MV-4-11 (cell line): ENCODE measurements around the gene COLGALT1.
"Not testable (repeated sequence)": the region's sequence is repeated elsewhere in the genome, so short reads cannot be mapped to it uniquely, and the experiment has no call there.

Experiments
- DNase-seq: peaks from one replicate; lab custom pipeline; 2025; lab: John Stamatoyannopoulos, UW

COLGALT1 gene

GRCh38 chr19:17532557-17532956 lies 22.9 kb upstream of the COLGALT1 start:
- DNase-seq, result no peak

- no peak for DNase-seq
Measured at GRCh38 chr19:17534767-17535166, 20.7 kb upstream of the COLGALT1 start.

DNA sequence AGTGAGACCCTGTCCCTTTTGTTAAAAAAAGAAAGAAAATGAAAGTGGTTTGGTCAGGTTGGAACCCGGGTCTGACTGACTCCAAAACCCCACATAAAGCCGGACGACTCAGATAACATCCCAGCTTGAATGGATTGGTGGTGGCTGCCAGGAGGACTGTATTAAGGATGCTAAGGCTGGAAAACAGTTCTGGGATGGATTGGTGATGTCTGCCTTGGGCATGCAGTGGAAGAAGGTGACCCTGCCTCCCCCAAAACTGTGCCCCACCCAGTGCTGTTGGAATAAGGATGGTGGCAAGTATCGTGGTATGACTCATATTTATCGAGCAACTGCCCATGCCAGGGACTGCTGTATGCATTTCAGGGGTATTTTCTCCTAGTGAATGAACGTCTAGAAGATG lies 18.5 kb upstream of the COLGALT1 start:
- DNase-seq, result no peak

GRCh38 chr19:17538684-17539237 lies 16.7 kb upstream of the COLGALT1 start:
- DNase-seq, result peak; percentile 48

DNA sequence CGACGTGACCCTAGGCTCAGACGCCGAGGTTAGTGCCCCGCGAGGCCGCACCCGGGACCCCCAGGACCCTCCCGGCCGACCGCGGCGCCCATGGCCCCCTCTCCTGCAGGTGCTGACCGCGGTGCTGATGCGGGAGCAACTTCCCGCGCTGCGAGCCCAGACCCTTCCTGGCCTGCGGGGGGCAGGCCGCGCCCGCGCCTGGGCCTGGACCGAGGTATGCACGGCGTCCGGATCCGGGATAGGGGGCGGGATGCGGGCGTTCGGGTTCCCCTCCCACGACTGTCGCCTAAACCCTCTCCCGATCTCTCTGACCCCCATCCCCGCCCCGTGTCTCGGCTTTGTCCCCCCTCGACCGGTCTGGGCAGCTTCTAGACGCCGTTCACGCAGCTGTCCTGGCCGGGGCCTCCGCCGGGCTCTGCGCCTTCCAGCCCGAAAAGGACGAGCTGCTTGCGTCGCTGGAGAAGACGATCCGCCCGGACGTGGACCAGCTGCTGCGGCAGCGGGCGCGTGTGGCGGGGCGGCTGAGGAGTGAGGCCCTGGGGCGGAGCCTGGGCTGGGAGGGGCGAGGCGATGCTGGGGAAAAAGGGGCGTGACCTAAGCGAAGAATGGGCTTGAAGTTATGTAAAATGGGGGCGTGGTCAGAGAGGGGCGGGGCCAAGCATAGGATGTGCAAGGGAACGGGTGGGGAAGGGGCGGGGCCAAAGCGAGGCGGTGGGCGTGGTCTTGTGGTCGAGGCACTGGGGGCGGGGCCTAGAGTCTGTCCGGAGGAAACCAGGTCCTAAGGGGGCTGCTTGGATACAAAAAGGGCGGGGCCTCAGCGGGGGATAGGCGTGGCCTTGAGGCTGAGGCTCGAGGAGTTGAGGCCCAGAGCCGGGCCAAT lies 16.0 kb upstream of the COLGALT1 start:
- peak; percentile 98 for DNase-seq

GRCh38 chr19:17540174-17540573 lies 15.3 kb upstream of the COLGALT1 start:
- no peak for DNase-seq

- DNase-seq, result no peak
Measured at GRCh38 chr19:17541184-17541759, 14.2 kb upstream of the COLGALT1 start.

DNA sequence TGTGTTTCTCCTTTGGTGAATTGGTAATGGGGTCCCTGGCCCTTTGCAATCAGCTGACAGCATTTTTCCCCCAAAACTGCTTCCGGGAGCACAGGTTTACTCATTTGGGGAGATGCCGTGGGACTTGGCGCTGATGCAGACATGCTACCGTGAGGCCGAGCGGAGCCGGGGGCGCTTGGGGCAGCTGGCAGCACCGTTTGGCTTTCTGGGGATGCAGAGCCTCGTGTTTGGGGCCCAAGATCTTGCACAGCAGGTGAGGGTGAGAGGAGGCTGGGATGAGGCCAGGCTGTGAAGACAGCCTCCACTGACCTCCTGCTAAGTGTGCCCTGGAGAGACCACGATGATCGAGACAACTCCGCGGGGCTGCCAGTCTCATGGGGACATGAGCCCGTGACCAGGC lies 13.4 kb upstream of the COLGALT1 start:
- DNase-seq, result no peak

- no peak for DNase-seq
Measured at GRCh38 chr19:17542793-17543582, 12.5 kb upstream of the COLGALT1 start.

DNA sequence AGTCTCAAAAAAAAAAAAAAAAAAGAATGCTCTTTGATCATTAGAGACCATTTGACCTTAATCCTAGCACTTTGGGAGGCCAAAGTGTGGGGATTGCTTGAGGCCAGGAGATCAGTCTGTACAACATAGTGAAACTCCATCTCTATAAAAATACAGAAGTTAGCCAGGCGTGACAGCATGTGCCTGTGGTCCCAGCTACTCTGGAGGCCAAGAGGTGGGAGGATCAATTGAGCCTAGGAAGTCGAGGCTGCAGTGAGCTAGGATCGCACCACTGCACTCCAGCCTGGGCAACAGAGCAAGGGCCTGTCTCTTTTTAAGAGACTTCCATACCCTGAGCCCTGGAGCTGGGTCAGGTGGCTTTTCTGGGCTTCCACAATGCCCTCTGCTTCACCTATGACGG lies 11.5 kb upstream of the COLGALT1 start:
- DNase-seq, result peak; percentile 86

GRCh38 chr19:17544418-17544817 lies 11.0 kb upstream of the COLGALT1 start:
- no peak for DNase-seq

DNA sequence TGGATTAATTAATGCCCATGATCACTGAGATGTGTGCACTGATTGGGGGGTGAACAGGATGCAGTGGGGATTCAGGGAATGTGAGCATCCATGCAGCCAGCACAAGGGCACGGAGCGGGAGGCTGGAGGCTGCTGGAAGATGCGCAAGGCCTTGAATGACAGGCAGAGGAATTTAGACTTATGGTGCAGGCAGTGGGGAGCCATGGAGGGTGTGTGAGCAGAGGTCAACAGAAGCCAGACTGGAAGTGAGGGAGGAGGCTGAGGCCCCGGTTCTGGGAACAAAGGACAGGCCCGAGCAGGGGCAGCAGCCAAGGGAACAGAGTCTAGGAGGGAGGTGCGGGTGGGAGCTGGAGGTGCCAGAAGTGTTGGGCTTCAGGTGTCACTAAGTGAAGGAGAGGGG lies 7.3 kb upstream of the COLGALT1 start:
- no peak for DNase-seq

GRCh38 chr19:17549085-17549740 lies 6.2 kb upstream of the COLGALT1 start:
- peak; percentile 73 for DNase-seq

GRCh38 chr19:17550076-17550667 lies 5.3 kb upstream of the COLGALT1 start:
- no peak for DNase-seq

GRCh38 chr19:17552735-17553134 lies 2.7 kb upstream of the COLGALT1 start:
- not testable (repeated sequence) for DNase-seq

DNA sequence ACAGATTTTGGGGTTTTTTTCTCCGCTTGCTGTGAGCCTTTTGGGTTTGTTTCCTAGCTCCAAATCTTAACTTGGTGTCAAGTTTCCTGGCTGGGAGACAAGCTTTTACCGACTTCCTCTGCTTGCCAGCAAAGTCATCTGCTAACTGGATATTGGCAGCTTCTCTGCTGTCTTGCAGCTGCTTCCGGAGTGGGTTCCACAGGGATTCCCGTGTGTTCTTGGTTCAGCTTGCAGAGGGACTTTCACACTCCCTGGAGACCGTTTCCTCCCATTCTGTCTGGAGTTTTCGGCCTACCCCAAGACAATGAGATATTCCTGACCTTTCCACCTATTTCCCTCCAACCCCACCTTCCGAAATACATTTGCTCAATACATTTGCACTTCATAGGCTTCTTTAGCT lies 2.2 kb upstream of the COLGALT1 start:
- DNase-seq, result peak; percentile 86

DNA sequence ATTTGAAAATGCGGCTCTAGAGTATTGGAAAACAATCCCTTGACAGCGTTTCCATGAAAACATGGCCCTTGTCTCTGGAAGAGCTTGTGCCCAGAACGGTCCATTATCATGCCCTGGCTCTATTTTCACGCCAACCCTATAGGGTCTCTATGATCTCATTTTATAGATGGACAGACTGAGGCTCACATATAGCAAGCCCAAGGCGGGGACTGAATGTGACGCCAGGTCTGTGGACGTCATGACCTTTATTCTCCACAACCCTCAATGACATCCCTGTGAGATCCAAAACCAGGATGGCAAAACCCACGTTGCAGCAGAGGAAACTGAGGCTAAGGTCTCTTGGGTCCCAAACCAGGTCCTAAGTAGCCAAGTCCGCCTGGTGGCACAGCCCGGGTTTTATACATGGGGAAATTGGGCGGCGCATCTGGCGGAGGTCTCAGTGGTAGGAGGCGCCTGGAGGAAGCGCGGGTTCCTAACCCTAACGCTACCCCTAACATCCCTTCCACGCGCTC lies 425 bp upstream of the COLGALT1 start:
- DNase-seq, result no peak

GRCh38 chr19:17555929-17556813 lies 722 bp downstream of the COLGALT1 start:
- peak; percentile 97 for DNase-seq

GRCh38 chr19:17556995-17557394 lies 1.5 kb downstream of the COLGALT1 start:
- peak; percentile 34 for DNase-seq

DNA sequence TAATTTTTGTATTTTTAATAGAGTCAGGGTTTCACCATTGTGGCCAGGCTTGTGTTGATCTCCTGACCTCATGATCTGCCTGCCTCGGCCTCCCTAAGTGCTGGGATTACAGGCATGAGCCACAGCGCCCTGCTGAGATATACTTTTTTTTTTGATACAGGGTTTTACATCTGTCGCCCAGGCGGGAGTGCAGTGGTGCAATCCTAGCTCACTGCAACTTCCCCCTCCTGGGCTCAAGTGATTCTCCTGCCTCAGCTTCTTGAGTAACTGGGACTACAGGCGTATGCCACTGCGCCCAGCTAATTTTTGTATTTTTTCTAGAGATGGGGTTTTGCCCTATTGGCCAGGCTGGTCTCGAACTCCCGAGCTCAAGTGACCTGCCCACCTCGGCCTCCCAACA lies 2.0 kb downstream of the COLGALT1 start:
- peak; percentile 95 for DNase-seq
